Activated CD4-positive, alpha-beta T cell treated with anti-CD3 and anti-CD28 coated beads, Interleukin-2, amount 50 U/mL, for 4 hours (primary cell): ENCODE data around the gene TSPO2.

ENCODE experiments used
- DNase-seq, 2 experiments: peaks; one replicate each; pipeline ENCODE4 v3.0.0-alpha.2; 2020

Gene TSPO2

DNA sequence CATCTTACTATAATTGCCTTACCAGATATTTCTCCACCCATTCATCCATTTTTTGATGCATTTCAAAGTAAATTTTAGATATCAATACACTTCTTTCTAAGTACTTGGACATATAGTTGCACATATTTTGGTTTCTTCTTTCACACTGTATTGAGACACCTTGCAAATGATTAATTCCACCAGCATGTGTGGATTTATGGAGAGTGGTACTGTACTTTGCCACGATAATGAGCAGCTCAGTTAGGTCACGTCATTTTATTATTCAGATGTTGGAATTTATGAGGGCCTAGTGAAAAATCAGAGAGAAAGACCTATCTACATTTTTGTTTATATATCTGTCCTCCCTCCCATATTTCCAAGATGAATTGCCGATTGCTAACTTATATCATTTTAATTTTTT, 35.8 kb downstream of the TSPO2 start:
- no peak for DNase-seq

DNA sequence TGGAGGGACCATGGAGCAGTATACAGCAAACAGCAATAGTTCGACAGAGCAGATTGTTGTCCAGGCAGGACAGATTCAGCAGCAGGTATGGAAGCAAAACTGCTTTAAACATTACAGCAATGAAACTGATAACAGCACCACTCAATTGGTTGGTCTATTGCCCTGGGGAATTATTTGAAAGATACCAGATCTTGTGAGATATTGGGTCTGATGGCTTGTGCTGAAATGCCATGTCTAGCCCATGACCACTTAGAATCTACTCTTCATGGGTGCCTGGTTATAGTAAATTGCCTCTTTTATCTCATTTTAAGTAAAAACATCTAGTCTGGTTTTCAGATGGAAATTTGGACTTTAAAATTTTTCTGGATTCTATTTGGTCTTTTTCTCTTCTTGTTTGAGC, 36.8 kb downstream of the TSPO2 start:
- DNase-seq, result no peak

DNA sequence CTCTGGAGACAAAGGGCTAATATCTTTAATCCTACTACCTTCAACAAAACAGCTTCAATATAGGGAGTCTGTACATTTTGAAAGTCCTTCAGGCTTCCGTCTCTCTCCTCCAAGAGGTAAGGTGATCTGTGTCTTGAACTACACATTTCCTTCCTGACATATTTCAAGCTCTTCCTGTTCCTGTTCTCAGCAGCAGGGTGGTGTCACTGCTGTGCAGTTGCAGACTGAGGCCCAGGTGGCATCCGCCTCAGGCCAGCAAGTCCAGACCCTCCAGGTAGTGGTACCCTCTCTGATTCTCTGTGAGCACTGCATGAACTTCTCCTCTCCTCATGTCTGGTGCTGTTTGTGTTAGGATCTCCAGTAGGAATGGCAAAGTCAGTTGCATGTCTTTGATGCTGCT, 38.4 kb downstream of the TSPO2 start:
- no peak for DNase-seq

DNA sequence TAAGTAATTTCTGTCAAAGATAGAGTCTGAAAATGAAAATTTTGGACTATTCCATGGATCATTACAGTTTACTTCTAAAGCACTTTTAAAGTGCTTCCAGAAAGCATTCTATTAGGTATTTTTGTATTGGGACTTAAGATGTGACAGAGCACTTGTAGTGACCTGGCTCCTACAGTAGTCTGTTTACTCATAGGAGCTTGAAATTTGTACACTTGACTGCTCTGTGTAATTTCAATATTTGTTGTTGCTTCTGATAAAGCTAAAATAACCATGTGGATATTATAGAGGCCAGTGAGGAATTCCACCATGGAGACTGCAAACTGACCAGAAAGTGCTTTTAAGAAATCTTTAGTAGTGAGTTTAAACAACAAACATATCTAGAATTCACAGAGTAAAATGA, 40.8 kb downstream of the TSPO2 start:
- DNase-seq, result no peak

DNA sequence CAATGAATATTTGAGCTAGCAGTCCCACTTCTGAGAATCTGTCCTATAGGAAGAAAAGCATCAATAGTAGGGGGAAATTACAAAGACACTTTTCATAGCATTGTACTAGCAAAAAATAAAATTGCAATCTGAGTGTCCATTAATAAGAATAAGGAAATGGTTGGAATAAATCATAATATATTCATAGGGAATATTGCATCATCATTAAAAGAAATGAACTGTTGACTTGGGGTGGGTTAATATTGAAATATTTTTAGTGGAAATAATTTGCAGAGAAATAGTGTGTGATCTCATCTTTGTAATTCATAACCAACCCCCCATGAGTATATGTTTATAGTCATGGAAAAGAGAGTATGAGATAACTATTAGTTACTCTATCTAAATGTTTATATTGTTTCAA, 42.9 kb downstream of the TSPO2 start:
- no peak for DNase-seq

DNA sequence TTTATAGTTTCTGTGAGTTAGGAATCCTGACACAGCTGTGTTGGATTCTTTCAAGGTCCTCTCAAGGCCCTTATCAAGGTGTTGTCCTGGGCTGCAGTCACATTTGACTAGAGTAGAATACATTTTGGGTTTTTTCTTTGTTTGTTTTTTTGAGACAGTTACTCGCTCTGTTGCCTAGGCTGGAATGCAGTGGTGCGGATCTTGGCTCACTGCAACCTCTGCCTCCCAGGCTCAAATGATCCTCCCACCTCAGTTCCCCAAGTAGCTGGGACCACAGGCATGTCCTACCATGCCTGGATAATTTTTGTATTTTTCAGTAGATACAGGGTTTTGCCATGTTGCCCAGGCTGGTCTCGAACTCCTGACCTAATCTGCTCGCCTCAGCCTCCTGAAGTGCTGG, 46.2 kb downstream of the TSPO2 start:
- no peak for DNase-seq

DNA sequence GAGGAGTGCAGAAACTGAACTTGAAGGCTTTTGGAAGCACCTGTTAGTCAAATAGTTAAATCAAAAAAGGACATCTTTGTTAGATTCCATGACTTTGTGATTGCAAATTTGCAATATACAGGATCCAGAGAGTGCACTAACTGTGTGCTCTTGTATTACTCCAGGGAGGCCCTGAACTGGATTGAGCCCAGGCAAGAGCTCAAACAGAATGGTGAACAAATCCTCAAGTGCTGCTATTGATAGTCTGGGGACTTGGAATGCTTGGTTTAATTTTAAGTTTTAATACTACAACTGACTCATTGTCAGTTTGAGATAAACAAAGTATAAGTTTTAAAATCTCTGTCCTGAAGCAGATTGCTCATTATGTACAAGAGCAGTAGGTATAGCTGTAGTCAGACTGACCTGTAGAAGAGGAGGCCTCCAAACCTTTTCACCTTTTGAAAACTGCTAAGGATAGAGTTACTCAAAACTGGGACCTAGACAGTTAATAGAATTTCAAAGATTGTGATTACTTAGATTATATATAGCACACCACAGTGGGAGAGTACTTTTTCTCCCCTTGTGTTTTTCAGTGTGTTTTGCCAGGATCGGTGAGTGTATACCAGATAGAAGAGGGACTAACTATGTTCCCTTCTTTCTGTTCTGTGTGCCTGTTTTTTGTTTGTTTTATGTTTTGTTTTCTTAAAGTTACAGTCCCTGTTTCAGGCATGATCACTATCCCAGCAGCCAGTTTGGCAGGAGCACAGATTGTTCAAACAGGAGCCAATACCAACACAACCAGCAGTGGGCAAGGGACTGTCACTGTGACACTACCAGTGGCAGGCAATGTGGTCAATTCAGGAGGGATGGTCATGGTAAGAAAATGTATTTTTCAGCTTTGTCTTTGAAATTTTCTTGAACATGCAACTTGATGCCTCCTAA, 48.8 kb downstream of the TSPO2 start:
- DNase-seq, result no peak

DNA sequence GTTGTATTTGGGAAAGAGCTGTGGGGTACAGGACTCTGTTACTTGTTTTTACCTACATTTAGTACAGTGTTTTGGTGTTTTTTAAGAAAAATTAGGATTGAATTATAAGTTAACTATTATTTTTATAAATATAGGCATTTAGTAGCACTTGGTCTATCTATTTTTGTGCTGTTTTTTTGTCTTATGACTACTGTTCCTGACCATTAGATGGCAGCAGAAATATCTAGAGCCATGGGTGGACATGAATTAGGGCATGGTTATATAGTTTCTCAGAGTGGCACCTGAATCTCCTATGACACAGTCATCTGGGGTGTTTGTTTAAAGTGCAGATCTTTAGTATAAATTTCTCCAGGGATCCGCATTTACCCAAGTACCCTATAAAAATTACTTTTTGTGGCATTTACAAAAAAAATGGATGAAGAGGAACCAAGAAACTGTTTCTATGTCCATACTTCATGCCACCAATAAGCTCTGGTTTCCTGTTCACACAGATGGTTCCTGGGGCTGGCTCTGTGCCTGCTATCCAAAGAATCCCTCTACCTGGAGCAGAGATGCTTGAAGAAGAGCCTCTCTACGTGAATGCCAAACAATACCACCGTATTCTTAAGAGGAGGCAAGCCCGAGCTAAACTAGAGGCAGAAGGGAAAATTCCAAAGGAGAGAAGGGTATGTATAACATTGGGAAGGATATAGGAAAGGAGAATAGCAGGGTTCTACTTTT, 50.3 kb downstream of the TSPO2 start:
- no peak for DNase-seq

DNA sequence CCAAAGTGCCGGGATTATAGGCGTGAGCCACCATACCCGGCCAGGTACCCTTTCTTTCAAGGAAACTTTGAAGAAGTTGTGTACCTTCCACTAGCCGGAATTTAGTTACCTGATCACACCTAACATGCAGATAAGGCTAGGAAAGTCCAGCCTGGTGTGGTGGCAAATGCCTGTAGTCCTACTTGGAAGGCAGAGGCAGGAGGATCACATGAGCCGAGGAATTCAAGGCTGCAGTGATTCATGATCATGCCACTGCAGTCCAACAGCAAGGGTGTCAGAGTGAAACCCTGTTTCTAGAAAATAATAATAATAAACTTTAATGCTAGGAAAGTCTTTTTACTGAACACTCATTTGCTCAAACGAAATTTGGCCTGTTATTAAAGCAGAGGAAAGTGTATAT, 51.5 kb downstream of the TSPO2 start:
- no peak for DNase-seq
